ENCODE data around the gene EEF1AKMT1. TPM values are rescaled to one million over a fixed set of nuclear protein-coding genes. Genes with fewer than 3 reads are reported as not detected.

EEF1AKMT1 gene
- total RNA-seq, 2 donors from 2014 or later, result 7.6 to 8.1 TPM

DNA sequence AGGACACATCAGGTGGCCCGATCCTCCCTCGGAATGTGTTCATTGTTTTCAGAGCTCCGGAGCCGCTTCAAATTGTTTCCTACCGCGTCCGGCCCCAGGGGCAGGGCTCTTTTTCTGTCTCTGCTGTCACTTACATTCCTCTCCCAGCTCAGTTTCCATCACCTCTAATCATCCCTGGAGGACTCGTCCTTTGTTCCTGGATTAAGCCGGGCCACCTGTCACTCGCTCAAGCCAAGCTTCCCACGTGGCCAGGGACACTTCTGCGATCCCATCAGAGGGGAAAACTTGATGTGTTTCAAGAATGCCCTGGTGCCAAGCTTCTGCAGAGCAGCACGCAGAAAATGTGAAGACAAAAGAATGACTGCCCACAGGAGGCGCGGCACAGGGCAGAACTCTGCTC is 56.8 kb downstream of the EEF1AKMT1 start:
- H3K27ac ChIP-seq (ENCODE audit: low read depth, low read length), result peak overlapping the region; percentile 70
- H3K4me3 ChIP-seq (ENCODE audit: low read length), result no peak overlapping the region
- Mint-ChIP-seq H3K4me1 (peaks cover 9% of the 10 kb centered on the region), H3K4me3 (no peak overlapping the region), H3K27ac (no peak overlapping the region), H3K9me3 (no peaks in the 10 kb centered on the region), H3K36me3 (ENCODE audit: low read depth) (no peaks in the 10 kb centered on the region), H3K27me3 (ENCODE audit: insufficient read depth) (peaks cover 17% of the 10 kb centered on the region)
- TF ChIP-seq, protein P1, sequence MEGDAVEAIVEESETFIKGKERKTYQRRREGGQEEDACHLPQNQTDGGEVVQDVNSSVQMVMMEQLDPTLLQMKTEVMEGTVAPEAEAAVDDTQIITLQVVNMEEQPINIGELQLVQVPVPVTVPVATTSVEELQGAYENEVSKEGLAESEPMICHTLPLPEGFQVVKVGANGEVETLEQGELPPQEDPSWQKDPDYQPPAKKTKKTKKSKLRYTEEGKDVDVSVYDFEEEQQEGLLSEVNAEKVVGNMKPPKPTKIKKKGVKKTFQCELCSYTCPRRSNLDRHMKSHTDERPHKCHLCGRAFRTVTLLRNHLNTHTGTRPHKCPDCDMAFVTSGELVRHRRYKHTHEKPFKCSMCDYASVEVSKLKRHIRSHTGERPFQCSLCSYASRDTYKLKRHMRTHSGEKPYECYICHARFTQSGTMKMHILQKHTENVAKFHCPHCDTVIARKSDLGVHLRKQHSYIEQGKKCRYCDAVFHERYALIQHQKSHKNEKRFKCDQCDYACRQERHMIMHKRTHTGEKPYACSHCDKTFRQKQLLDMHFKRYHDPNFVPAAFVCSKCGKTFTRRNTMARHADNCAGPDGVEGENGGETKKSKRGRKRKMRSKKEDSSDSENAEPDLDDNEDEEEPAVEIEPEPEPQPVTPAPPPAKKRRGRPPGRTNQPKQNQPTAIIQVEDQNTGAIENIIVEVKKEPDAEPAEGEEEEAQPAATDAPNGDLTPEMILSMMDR (conservative IDR thresholded peaks at IDR 0.05), result no peak
- DNase-seq, result peak; percentile 78
- no peaks in the 10 kb centered on the region for H3K36me3 ChIP-seq (ENCODE audit: control insufficient read depth, insufficient read depth, low read length)
- no peak overlapping the region for H3K9ac ChIP-seq (ENCODE audit: extremely low read depth, low read length, poor library complexity, severe bottlenecking)
- H3K27me3 ChIP-seq (ENCODE audit: control insufficient read depth, insufficient read depth, low read length, poor library complexity, severe bottlenecking), result peaks cover 22% of the 10 kb centered on the region
- 27 to 34% methylated on average over 15 of the region's 15 CpGs for WGBS, 2 experiments (ENCODE audit: insufficient coverage in 1 of 2, insufficient read length in 1 of 2)
- peaks cover 10% of the 10 kb centered on the region for H3K4me1 ChIP-seq (ENCODE audit: control insufficient read depth, insufficient read depth, low read length)
- no peaks in the 10 kb centered on the region for H3K9me3 ChIP-seq (ENCODE audit: control insufficient read depth, low read length)

- Histone ChIP-seq H3K9ac (ENCODE audit: extremely low read depth, low read length, poor library complexity, severe bottlenecking) (no peak overlapping the region), H3K27ac (ENCODE audit: low read depth, low read length) (no peak overlapping the region), H3K4me3 (ENCODE audit: low read length) (no peak overlapping the region), H3K9me3 (ENCODE audit: control insufficient read depth, low read length) (no peaks in the 10 kb centered on the region), H3K36me3 (ENCODE audit: control insufficient read depth, insufficient read depth, low read length) (no peaks in the 10 kb centered on the region), H3K4me1 (ENCODE audit: control insufficient read depth, insufficient read depth, low read length) (peaks cover 10% of the 10 kb centered on the region), H3K27me3 (ENCODE audit: control insufficient read depth, insufficient read depth, low read length, poor library complexity, severe bottlenecking) (peaks cover 9% of the 10 kb centered on the region)
- Mint-ChIP-seq H3K9me3 (no peaks in the 10 kb centered on the region), H3K27ac (no peak overlapping the region), H3K27me3 (ENCODE audit: insufficient read depth) (peaks cover 17% of the 10 kb centered on the region), H3K4me1 (peaks cover 9% of the 10 kb centered on the region), H3K36me3 (ENCODE audit: low read depth) (no peaks in the 10 kb centered on the region), H3K4me3 (no peak overlapping the region)
- TF ChIP-seq, protein P1 (conservative IDR thresholded peaks at IDR 0.05), result no peak
- 94 to 97% methylated on average over 5 of the region's 6 CpGs for WGBS, 2 experiments (ENCODE audit: insufficient coverage in 1 of 2, insufficient read length in 1 of 2)
- DNase-seq, result no peak
Observed at GRCh38 chr13:20715330-20715712, 58.4 kb downstream of the EEF1AKMT1 start.

DNA sequence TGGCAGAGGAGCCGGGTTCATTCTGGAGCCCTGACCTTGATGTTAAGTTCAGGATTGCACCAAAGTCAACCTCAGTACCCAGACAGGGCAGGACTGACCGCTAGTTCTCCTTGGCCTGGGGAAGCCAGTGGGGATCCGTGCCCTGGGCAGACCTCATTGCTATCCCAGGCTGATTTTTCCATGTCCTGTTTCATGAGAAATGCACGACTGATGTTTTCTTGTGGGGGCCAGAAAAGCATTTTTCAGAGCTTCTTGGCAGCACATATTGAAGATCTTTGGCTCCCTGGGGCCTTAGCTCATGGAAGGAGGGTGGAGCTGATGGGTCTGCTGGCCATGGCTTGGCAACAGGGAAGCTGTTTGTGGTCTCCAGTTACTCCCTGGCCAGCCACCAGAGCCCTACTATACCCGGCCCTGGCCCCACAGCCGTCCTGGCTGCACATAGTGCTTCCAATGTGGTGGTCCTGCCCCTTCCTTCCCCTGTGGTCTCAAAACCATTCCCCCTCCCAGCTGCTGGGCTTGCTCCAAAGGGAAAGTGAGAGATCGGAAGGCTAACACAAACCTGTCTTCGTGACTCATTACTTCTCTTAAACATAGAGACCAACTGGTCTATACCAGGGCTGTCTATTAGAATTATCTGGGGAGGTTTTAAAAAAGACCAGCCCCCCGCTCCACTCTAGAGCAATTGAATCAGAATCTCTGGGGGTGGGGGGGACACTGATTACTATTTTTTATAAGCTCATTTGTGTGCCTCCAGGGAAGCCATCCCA is 59.0 kb downstream of the EEF1AKMT1 start:
- H3K27me3 Mint-ChIP-seq (ENCODE audit: insufficient read depth), result peaks cover 17% of the 10 kb centered on the region
- no peak overlapping the region for H3K4me3 ChIP-seq (ENCODE audit: low read length)
- no peaks in the 10 kb centered on the region for H3K9me3 ChIP-seq (ENCODE audit: control insufficient read depth, low read length)
- H3K27ac Mint-ChIP-seq, result no peak overlapping the region
- peaks cover 9% of the 10 kb centered on the region for H3K4me1 Mint-ChIP-seq
- WGBS, 2 experiments (ENCODE audit: insufficient coverage in 1 of 2, insufficient read length in 1 of 2), result 94 to 100% methylated on average over 4 to 8 of the region's 9 CpGs
- H3K9ac ChIP-seq (ENCODE audit: extremely low read depth, low read length, poor library complexity, severe bottlenecking), result no peak overlapping the region
- H3K4me3 Mint-ChIP-seq, result no peak overlapping the region
- H3K9me3 Mint-ChIP-seq, result no peaks in the 10 kb centered on the region
- DNase-seq, result no peak
- peaks cover 10% of the 10 kb centered on the region for H3K4me1 ChIP-seq (ENCODE audit: control insufficient read depth, insufficient read depth, low read length)
- TF ChIP-seq, protein P1 (conservative IDR thresholded peaks at IDR 0.05), result no peak
- H3K27ac ChIP-seq (ENCODE audit: low read depth, low read length), result no peak overlapping the region
- H3K36me3 Mint-ChIP-seq (ENCODE audit: low read depth), result no peaks in the 10 kb centered on the region
- no peaks in the 10 kb centered on the region for H3K36me3 ChIP-seq (ENCODE audit: control insufficient read depth, insufficient read depth, low read length)
- H3K27me3 ChIP-seq (ENCODE audit: control insufficient read depth, insufficient read depth, low read length, poor library complexity, severe bottlenecking), result peaks cover 4% of the 10 kb centered on the region
